GM12801 (cell line): ENCODE measurements around the gene TBCK.

Source experiments
- CTCF ChIP-seq: IDR thresholded peaks from one replicate; pipeline ENCODE4 v1.5.1; 2011; ENCODE audit warnings: control low read depth; ENCODE audit not compliant: insufficient read length; ENCODE audit errors: extremely low read depth

TBCK gene

DNA sequence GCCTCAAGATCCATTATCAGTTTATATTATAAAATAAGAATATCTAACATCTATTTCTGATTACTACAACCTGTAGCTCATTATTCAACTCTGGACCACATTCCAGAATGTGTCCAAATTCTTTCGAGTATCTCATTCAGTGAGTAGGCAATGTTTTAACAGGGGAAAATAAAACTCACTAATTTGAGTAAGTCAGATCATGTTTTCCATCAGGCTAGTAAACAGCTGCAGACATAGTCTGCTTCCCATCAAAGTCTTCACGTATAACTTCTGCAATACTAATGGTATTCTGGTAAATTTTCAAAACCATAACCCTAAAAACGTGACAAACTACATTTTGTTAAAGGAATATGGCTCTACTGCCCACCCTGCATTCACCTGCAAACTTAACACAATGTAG is 31.8 kb downstream of the TBCK start:
- no peak for TF ChIP-seq CTCF

DNA sequence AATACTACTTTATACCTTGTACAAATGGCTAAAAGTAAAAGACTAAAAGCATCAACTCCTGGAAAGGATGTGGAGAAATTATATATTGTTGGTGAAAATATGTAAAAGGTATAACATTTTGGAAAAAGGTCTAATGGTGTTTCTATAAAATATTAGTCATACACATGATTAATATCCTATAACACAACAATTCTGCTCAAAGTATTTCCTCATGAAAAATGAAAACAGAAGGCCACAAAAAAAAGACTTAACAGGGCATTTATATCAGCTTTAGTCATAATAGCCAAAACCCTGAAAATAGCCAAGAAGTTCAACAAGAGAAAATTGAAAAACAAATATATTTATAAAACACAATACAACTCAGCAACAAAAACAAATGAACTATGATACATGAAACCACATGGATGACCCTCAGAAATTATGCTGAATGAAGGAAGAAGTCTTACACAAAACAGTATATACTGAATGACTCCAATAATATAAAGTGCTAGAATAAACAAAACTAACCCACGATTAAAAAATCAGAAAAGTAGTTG is 38.8 kb downstream of the TBCK start:
- no peak for TF ChIP-seq CTCF

DNA sequence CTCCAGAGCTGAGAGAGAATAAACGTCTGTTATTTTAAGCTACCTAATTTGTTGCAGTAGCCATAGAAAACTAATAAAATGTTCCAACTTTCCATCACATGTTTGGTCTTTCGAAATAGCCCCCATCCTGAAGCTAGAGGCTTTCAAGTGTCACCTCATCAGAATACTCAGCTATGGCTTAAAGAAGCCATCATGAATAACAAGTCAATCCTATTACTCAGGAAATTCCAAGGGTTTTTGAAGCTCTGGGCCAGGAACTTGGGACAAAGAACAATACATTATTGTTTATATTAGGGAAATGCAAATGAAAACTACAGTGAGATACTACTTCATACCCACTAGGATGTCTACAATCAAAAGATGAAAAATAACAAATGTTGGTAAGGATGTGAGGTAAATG is 42.2 kb downstream of the TBCK start:
- TF ChIP-seq CTCF: no peak

DNA sequence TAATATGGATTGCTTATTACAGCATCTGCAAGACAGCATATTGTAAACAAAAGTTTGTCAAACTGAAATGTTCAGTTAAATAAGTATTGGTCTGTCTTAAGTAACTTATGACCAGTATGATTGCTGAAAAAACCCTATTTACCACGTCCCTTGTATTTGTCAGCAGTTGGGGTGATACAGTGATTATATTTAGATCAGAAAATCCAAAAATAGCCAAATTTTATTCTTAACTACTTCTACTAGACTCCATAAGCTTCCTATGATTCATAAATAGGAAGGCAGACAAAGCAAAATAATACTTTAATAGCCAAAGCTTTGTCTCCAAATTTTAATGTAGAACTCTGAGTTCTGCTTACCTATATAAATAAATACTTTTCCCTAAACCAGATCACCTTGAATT is 45.3 kb downstream of the TBCK start:
- TF ChIP-seq CTCF: no peak

GRCh38 chr4:106269711-106270110 is 46.3 kb downstream of the TBCK start:
- no peak for TF ChIP-seq CTCF

- TF ChIP-seq CTCF: no peak
Observed at GRCh38 chr4:106268786-106269185, 47.2 kb downstream of the TBCK start.

DNA sequence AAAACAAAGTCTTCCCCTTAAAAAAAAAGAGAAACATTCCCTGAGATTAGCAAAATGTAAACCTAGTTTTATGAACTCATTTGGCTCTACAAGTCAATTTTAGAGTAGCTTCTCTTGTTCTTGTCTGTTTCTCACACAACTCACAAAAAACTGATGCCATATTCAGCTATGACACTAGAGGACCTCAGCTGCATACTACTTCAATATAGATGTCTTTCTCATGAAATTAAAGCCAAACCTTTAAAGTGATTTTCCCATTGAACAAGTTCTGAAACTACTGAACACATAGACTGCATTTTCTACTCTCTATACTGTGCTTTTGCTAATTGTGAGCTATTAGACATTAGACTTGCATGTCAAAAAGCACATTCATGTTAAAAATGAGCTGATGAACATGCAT is 49.8 kb downstream of the TBCK start:
- TF ChIP-seq CTCF: no peak

GRCh38 chr4:106264331-106264728 is 51.7 kb downstream of the TBCK start:
- no peak for TF ChIP-seq CTCF
